Measurements from ENCODE around the gene PLEKHM2.

Gene PLEKHM2

GRCh38 chr1:15768388-15768787 lies 84.3 kb downstream of the PLEKHM2 start:
- TF ChIP-seq GATA3 (IDR thresholded peaks at IDR 0.05; ENCODE audit: low read depth, low read length) (no peak), GATA2 (IDR thresholded peaks at IDR 0.05; ENCODE audit: low read depth, low read length) (no peak)

DNA sequence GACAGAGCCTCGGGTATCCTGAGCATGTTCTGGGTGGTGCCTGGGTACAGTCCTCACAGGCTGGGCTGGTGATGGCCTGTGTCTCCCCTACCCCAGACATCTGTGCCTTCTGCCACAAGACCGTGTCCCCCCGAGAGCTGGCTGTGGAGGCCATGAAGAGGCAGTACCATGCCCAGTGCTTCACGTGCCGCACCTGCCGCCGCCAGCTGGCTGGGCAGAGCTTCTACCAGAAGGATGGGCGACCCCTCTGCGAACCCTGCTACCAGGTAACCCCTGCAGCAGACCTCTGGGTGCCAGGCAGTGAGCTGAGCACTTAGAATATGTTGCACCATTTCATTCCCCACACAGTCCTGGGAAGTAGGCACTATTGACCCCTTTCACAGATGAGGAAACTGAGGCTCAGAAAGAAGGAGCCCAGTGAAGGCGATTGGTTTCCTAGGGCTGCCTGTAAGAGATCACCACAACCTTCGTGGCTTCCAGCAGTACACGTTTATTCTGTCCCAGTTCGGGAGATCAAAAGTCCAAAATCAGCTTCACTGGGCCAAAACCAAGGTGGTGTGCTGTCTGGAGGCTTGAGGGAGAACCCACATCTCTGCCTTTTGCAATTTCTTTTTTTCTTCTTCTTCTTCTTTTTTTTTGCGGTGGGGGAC lies 86.3 kb downstream of the PLEKHM2 start:
- TF ChIP-seq GATA3 (IDR thresholded peaks at IDR 0.05; ENCODE audit: low read depth, low read length) (no peak), GATA2 (IDR thresholded peaks at IDR 0.05; ENCODE audit: low read depth, low read length) (no peak)

DNA sequence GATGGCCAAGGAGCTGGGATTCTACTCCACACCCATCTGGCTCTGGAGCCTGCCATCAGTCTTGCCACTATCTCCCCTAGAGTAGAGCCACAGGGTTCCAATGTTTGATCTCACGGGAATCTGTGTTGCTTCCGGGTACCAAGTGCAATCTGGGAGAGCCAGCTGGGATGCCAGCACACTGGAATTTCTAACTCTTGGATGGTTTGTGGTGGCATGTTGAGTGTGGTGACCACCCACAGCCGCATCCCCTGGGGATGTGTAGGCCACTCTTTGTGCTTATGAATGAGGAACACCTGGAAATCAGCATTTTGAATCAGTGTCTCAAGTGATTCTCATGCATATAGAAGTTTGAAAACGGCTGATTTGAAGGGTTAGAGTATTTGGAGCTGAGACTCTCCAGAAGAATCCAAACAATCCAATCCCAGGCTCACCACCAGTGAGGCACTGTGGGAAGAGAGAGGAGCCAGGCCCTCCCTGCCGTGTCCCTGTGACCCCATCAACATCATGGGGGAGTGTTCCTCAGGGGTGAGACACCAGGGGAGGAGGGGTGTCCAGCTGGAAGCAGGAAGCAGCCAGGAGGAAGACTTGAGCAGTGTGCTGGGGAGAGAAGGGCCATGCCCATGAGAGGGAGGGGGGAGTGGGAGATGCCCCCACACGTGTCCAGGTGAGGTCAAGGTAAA lies 87.9 kb downstream of the PLEKHM2 start:
- TF ChIP-seq GATA3 (IDR thresholded peaks at IDR 0.05; ENCODE audit: low read depth, low read length) (no peak), GATA2 (IDR thresholded peaks at IDR 0.05; ENCODE audit: low read depth, low read length) (no peak)

DNA sequence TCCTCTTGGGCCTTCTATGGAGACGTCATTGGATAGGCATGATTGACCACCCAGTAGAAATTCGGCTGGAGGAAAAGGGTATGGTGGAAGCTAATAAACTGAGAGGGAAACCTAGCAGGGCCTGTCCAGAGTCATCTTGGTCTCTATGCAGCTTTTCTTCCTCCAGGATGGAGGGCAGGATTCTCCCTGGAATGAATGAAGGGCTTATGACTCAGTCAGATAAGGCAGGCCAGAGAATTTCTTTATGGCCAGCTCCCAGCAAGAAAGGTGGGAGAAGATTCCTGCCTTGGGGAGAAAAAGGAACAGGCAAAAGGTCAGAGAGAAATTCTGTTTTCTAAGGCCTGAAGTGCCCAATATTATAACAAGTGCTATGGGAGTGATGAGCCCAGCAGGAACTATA lies 91.6 kb downstream of the PLEKHM2 start:
- TF ChIP-seq GATA2 (IDR thresholded peaks at IDR 0.05; ENCODE audit: low read depth, low read length) (no peak), GATA3 (IDR thresholded peaks at IDR 0.05; ENCODE audit: low read depth, low read length) (no peak)

DNA sequence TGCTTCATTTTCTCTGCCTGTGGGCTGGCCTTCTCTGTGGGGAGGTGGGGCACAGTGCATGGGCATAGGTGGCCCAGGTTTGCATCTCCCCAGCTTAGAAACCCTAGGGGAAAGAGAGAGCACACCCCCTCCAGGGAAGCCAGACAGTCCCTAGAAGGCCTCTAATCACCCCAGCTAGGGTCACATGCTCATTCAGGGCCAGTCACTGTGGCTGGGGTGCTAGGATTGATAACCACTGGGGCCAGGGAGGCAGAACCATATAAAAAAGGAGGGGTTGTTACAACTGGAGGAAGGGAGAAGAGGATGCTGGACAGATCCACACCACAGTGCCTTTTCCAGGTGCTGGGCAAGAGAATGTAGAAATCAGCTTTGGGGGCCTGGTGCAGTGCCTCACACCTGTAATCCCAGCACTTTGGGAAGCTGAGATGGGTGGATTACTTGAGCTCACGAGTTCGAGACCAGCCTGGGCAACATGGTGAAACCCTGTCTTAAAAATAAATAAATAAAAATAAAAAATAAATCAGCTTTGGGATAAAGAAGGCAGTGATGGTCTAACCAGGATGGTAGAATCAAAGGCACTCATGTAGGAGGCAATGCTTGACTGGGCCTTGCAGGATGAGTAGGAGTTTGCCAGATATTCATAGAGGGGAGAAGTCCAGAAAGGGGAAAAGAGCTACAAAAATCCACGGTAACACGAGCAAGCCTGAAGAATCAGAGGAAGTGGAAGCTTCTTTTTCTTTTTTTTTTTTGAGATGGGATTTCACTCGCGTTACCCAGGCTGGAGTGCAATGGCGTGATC lies 94.0 kb downstream of the PLEKHM2 start:
- TF ChIP-seq GATA3 (IDR thresholded peaks at IDR 0.05; ENCODE audit: low read depth, low read length) (no peak), GATA2 (IDR thresholded peaks at IDR 0.05; ENCODE audit: low read depth, low read length) (no peak)

All from SH-SY5Y (cell line).